ENCODE results near the gene CERK.

The CERK gene

GRCh38 chr22:46776876-46777608 lies 39.0 kb upstream of the CERK start (continued):
- no peak for TF ChIP-seq ZBTB10 (tag by site-specific recombination; IDR thresholded peaks at IDR 0.05)
- no peak for TF ChIP-seq PRDM10 (tag by site-specific recombination; IDR thresholded peaks at IDR 0.05)
- TF ChIP-seq ZFHX2 (tag by site-specific recombination; conservative IDR thresholded peaks at IDR 0.05), result peak; percentile 80
- TF ChIP-seq ZNF549 (tag by site-specific recombination; IDR thresholded peaks at IDR 0.05), result no peak
- no peak for TF ChIP-seq HOXC10 (CRISPR knock-in tag; IDR thresholded peaks at IDR 0.05)
- TF ChIP-seq ZNF350 (tag by site-specific recombination; IDR thresholded peaks at IDR 0.05), result no peak
- no peak for TF ChIP-seq ZNF707 (tag by site-specific recombination; IDR thresholded peaks at IDR 0.05)
- no peak for TF ChIP-seq ZNF404 (tag by site-specific recombination; IDR thresholded peaks at IDR 0.05)
- TF ChIP-seq KLF1 (tag by site-specific recombination; IDR thresholded peaks at IDR 0.05), result peak; percentile 47; the same call in 1 of the 2 replicates
- TF ChIP-seq ELK4 (IDR thresholded peaks at IDR 0.05; ENCODE audit: borderline replicate concordance, low read depth, low read length), result no peak
- TF ChIP-seq ZNF37A (tag by site-specific recombination; IDR thresholded peaks at IDR 0.05), result no peak
- TF ChIP-seq CTCF (tag by site-specific recombination; IDR thresholded peaks at IDR 0.05), result no peak
- no peak for TF ChIP-seq ZNF600 (tag by site-specific recombination; IDR thresholded peaks at IDR 0.05)
- TF ChIP-seq AEBP2 (tag by site-specific recombination; IDR thresholded peaks at IDR 0.05; ENCODE audit: borderline replicate concordance), result no peak
- TF ChIP-seq EGR2 (tag by site-specific recombination; IDR thresholded peaks at IDR 0.05; ENCODE audit: low read depth), result peak; percentile 90
- TF ChIP-seq ZNF670 (tag by site-specific recombination; IDR thresholded peaks at IDR 0.05; ENCODE audit: low read depth), result no peak
- no peak for TF ChIP-seq ZNF133 (tag by site-specific recombination; IDR thresholded peaks at IDR 0.05)

Data from HEK293 (cell line).